Breast epithelium (tissue), 3 donors: ENCODE data around the gene CRTC1.

Experiments
- POLR2AphosphoS5 ChIP-seq, 3 donors: sonication (generic); formaldehyde crosslinking; IDR thresholded peaks; one replicate each; pipeline ENCODE4 v1.6.1; 2017; ENCODE audit warnings: antibody characterized with exemption in 3 of 3
- TF ChIP-seq, protein P1 (sequence below), 3 donors: fragments of 450-650 bp; IDR thresholded peaks; one replicate each; pipeline ENCODE4 v1.5.1; 2016 to 2017; ENCODE audit warnings: antibody characterized with exemption in 3 of 3, mild to moderate bottlenecking in 3 of 3, moderate library complexity in 3 of 3

DNA sequence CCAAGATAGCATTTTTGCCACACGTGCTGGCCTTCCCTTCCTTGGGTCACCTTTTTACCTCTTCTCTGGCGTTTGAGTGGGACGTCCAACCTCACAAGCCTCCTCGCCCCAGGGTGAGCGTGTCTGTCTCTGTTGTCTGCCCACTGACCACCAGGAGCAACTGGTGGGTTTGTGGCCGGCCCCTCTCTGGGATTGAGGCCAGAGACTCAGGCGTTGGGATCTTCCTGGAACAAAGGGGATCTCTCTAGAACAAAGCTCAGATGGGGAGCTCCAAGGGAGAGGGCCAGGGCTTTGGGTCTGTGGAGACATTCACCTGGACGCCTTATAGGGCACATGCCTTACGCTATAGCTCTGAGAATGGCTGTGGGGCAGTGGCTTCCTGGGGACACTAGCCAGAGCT lies 90.2 kb downstream of the CRTC1 start:
- TF ChIP-seq, protein P1, sequence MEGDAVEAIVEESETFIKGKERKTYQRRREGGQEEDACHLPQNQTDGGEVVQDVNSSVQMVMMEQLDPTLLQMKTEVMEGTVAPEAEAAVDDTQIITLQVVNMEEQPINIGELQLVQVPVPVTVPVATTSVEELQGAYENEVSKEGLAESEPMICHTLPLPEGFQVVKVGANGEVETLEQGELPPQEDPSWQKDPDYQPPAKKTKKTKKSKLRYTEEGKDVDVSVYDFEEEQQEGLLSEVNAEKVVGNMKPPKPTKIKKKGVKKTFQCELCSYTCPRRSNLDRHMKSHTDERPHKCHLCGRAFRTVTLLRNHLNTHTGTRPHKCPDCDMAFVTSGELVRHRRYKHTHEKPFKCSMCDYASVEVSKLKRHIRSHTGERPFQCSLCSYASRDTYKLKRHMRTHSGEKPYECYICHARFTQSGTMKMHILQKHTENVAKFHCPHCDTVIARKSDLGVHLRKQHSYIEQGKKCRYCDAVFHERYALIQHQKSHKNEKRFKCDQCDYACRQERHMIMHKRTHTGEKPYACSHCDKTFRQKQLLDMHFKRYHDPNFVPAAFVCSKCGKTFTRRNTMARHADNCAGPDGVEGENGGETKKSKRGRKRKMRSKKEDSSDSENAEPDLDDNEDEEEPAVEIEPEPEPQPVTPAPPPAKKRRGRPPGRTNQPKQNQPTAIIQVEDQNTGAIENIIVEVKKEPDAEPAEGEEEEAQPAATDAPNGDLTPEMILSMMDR (IDR thresholded peaks at IDR 0.05), result no peak
- TF ChIP-seq POLR2AphosphoS5 (IDR thresholded peaks at IDR 0.05), result no peak
